Measurements from ENCODE around the gene CBX3.

GRCh38 chr7:26180792-26181198 is 20.8 kb upstream of the CBX3 start:
- TF ChIP-seq, protein P1, sequence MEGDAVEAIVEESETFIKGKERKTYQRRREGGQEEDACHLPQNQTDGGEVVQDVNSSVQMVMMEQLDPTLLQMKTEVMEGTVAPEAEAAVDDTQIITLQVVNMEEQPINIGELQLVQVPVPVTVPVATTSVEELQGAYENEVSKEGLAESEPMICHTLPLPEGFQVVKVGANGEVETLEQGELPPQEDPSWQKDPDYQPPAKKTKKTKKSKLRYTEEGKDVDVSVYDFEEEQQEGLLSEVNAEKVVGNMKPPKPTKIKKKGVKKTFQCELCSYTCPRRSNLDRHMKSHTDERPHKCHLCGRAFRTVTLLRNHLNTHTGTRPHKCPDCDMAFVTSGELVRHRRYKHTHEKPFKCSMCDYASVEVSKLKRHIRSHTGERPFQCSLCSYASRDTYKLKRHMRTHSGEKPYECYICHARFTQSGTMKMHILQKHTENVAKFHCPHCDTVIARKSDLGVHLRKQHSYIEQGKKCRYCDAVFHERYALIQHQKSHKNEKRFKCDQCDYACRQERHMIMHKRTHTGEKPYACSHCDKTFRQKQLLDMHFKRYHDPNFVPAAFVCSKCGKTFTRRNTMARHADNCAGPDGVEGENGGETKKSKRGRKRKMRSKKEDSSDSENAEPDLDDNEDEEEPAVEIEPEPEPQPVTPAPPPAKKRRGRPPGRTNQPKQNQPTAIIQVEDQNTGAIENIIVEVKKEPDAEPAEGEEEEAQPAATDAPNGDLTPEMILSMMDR (IDR thresholded peaks at IDR 0.05), result no peak
- TF ChIP-seq POLR2A (IDR thresholded peaks at IDR 0.05), result peak in 1 of 2 donors; percentile 12

All from thyroid gland (tissue), 4 donors.